CD14-positive monocyte (primary cell): ENCODE data around the gene C2orf81. TPM values are rescaled to one million over a fixed set of nuclear protein-coding genes. Genes with fewer than 3 reads are reported as not detected.

Source experiments
- DNase-seq, 3 donors: peaks; one replicate each; pipeline ENCODE4 v3.0.0-alpha.2; 2011 to 2022
- H2AFZ ChIP-seq: 2 replicates; pipeline ENCODE4 v1.6.0; 2012; ENCODE audit warnings: mild to moderate bottlenecking, low read depth, low read length, inconsistent platforms; ENCODE audit not compliant: insufficient read depth, poor library complexity, severe bottlenecking
- H3K27ac ChIP-seq, 2 donors: 1 replicate in 1 of 2; 2 replicates in 1 of 2; pipeline ENCODE4 v1.5.1; 2012 to 2013; ENCODE audit warnings: low read length in 2 of 2, control low read depth in 1 of 2, inconsistent platforms in 1 of 2, low read depth in 1 of 2, mild to moderate bottlenecking in 1 of 2
- H3K27me3 ChIP-seq, 2 donors: one replicate each; pipeline versions ENCODE4 v1.6.0 to v1.6.1; 2011 to 2013; ENCODE audit warnings: low read length in 2 of 2; ENCODE audit not compliant: control insufficient read depth in 2 of 2, insufficient read depth in 2 of 2
- H3K36me3 ChIP-seq, 2 donors: replicated peaks in 1 of 2; 1 replicate in 1 of 2; 2 replicates in 1 of 2; pipeline versions ENCODE4 v1.5.1 to v1.6.1; 2012 to 2013; ENCODE audit warnings: low read length in 2 of 2, control low read depth in 1 of 2, inconsistent platforms in 1 of 2, mild to moderate bottlenecking in 1 of 2; ENCODE audit not compliant: insufficient read depth in 2 of 2, control insufficient read depth in 1 of 2
- H3K4me1 ChIP-seq, 2 donors: 1 replicate in 1 of 2; 2 replicates in 1 of 2; pipeline versions ENCODE4 v1.5.1 to v1.6.1; 2012 to 2013; ENCODE audit warnings: low read length in 2 of 2, control low read depth in 1 of 2, inconsistent platforms in 1 of 2, mild to moderate bottlenecking in 1 of 2, moderate library complexity in 1 of 2; ENCODE audit not compliant: insufficient read depth in 2 of 2, control insufficient read depth in 1 of 2
- H3K4me2 ChIP-seq: replicated peaks from 2 replicates; pipeline ENCODE3; 2012; ENCODE audit warnings: low read length, moderate library complexity, mild to moderate bottlenecking; ENCODE audit not compliant: poor library complexity, severe bottlenecking; ENCODE audit errors: extremely low read depth
- H3K4me3 ChIP-seq, 3 experiments: fragments of 200-600 bp in 1 of 3; sonication (generic) in 1 of 3; replicated peaks in 1 of 3; 1 replicate in 2 of 3; 2 replicates in 1 of 3; pipeline ENCODE4 v1.5.1; 2011 to 2013; ENCODE audit warnings: low read length in 3 of 3, mild to moderate bottlenecking in 3 of 3, control low read depth in 2 of 3, low read depth in 2 of 3, inconsistent platforms in 1 of 3, moderate library complexity in 1 of 3
- H3K79me2 ChIP-seq: 2 replicates; pipeline ENCODE4 v1.6.0; 2012; ENCODE audit warnings: mild to moderate bottlenecking, control low read depth, inconsistent platforms, low read length, moderate library complexity; ENCODE audit not compliant: insufficient read depth
- H3K9ac ChIP-seq: 2 replicates; pipeline ENCODE4 v1.6.0; 2017; ENCODE audit warnings: low read length, mild to moderate bottlenecking; ENCODE audit not compliant: insufficient read depth, poor library complexity, severe bottlenecking
- H3K9me3 ChIP-seq, 2 donors: replicated peaks in 1 of 2; 1 replicate in 1 of 2; 2 replicates in 1 of 2; pipeline versions ENCODE4 v1.5.1 to v1.6.1; 2012 to 2013; ENCODE audit warnings: low read length in 2 of 2, control low read depth in 1 of 2; ENCODE audit not compliant: control insufficient read depth in 1 of 2, insufficient read depth in 1 of 2
- H4K20me1 ChIP-seq: 2 replicates; pipeline ENCODE4 v1.6.0; 2012; ENCODE audit warnings: mild to moderate bottlenecking, low read length, control low read depth, moderate library complexity; ENCODE audit not compliant: insufficient read depth
- H3K27ac Mint-ChIP-seq, 7 donors: one replicate each; pipeline ENCODE4 v1.8.0; 2020; ENCODE audit warnings: mild to moderate bottlenecking in 7 of 7, mixed read lengths in 7 of 7, moderate library complexity in 6 of 7, inconsistent platforms in 2 of 7
- H3K27me3 Mint-ChIP-seq, 3 donors: one replicate each; pipeline ENCODE4 v1.8.0; 2021 to 2022; ENCODE audit warnings: low read depth in 3 of 3, mild to moderate bottlenecking in 3 of 3, mixed read lengths in 3 of 3, moderate library complexity in 3 of 3, inconsistent platforms in 1 of 3
- H3K36me3 Mint-ChIP-seq, 2 donors: one replicate each; pipeline ENCODE4 v1.8.0; 2020; ENCODE audit warnings: mixed read lengths in 2 of 2, inconsistent platforms in 1 of 2, mild to moderate bottlenecking in 1 of 2
- H3K4me1 Mint-ChIP-seq: one replicate; pipeline ENCODE4 v1.8.0; 2020; ENCODE audit warnings: mild to moderate bottlenecking, mixed read lengths
- H3K4me3 Mint-ChIP-seq, 2 donors: one replicate each; pipeline ENCODE4 v1.8.0; 2020; ENCODE audit warnings: mild to moderate bottlenecking in 2 of 2, mixed read lengths in 2 of 2, moderate library complexity in 1 of 2
- H3K9me3 Mint-ChIP-seq, 7 donors: one replicate each; pipeline ENCODE4 v1.8.0; 2020 to 2022; ENCODE audit warnings: mixed read lengths in 7 of 7, mild to moderate bottlenecking in 6 of 7, moderate library complexity in 6 of 7, inconsistent platforms in 2 of 7
- WGBS: methylation state at CpG from one replicate; pipeline ENCODE4 v1.1.5; 2013; ENCODE audit warnings: missing lambda C conversion rate; ENCODE audit not compliant: insufficient coverage; 5-methylcytosine and 5-hydroxymethylcytosine counted together
- intact Hi-C, 2 donors: fragments of 100-400 bp; cut with micrococcal nuclease; formaldehyde crosslinking; loops; one replicate each; pipeline versions ENCODE4 v1.15.0 to v1.15.1; 2023
- polyA plus RNA-seq, 3 donors: library from polyadenylated mRNA; depleted of rRNA in 1 of 3; unstranded in 2 of 3; stranded (reverse) in 1 of 3; fragments of 300-500 nt in 2 of 3; fragments of >200 nt in 1 of 3; fragmentation: Illumina TruSeq in 2 of 3; gene quantifications; 1 replicate in 2 of 3; 2 replicates in 1 of 3; pipeline ENCODE4 v1.2.3, GENCODE V29; 2012 to 2021
- TF ChIP-seq, protein P1 (sequence below): fragments of 200-600 bp; IDR thresholded peaks from one replicate; pipeline ENCODE4 v1.8.0; 2022; ENCODE audit warnings: antibody characterized with exemption, mild to moderate bottlenecking

Gene C2orf81
- polyA plus RNA-seq, 3 donors, result 0.49 to 1.7 (median 1.2) TPM

DNA sequence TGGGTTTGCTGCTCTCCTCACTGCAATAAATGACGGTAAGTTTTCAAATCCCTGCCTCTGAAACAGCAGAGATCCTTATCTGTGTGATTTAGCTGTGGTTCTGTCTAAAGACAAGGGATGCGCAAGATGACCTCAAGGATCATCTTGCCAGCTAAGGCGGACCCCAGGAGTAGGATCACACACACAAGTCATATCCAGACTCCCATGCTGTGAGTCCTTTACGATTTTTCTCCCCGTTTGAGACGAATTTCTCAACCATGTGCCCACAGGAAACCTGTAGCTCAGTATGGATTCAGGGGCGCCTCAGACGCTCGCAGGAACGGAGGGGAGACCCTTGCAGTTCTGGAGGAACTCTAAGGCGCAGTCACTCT, 30.2 kb downstream of the C2orf81 start:
- H3K27ac Mint-ChIP-seq, result peak overlapping the region in 6 of 7 donors; percentile 86 to 100 (median 99)
- Histone ChIP-seq H3K4me3 (peak overlapping the region; percentile 70 to 87 (median 74)), H3K4me2 (peak overlapping the region; percentile 99), H3K27me3 (no peaks in the 10 kb centered on the region), H3K79me2 (peaks cover 52% of the 10 kb centered on the region), H3K9ac (peak overlapping the region; percentile 91), H3K4me1 (peaks cover 9 to 16% of the 10 kb centered on the region in 2 donors), H3K9me3 (no peaks in the 10 kb centered on the region), H3K27ac (peak overlapping the region in 1 of 2 donors; percentile 93), H3K36me3 (no peaks in the 10 kb centered on the region), H2AFZ (peak overlapping the region; percentile 90), H4K20me1 (peaks cover 28% of the 10 kb centered on the region)
- DNase-seq, result no peak
- no peaks in the 10 kb centered on the region for H3K27me3 Mint-ChIP-seq
- intact Hi-C loops, result loop anchor here in 1 of 2 donors (10.0 kb wide), 2 partner anchors 154 to 566 kb away; partner anchors contain the start of gene STAMBP
- TF ChIP-seq, protein P1, sequence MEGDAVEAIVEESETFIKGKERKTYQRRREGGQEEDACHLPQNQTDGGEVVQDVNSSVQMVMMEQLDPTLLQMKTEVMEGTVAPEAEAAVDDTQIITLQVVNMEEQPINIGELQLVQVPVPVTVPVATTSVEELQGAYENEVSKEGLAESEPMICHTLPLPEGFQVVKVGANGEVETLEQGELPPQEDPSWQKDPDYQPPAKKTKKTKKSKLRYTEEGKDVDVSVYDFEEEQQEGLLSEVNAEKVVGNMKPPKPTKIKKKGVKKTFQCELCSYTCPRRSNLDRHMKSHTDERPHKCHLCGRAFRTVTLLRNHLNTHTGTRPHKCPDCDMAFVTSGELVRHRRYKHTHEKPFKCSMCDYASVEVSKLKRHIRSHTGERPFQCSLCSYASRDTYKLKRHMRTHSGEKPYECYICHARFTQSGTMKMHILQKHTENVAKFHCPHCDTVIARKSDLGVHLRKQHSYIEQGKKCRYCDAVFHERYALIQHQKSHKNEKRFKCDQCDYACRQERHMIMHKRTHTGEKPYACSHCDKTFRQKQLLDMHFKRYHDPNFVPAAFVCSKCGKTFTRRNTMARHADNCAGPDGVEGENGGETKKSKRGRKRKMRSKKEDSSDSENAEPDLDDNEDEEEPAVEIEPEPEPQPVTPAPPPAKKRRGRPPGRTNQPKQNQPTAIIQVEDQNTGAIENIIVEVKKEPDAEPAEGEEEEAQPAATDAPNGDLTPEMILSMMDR, result no peak
- peaks cover 8% of the 10 kb centered on the region for H3K4me1 Mint-ChIP-seq
- H3K9me3 Mint-ChIP-seq, result no peaks in the 10 kb centered on the region
- H3K4me3 Mint-ChIP-seq, result peak overlapping the region; percentile 93 to 95
- 2% methylated on average over 10 of the region's 11 CpGs for WGBS
- no peaks in the 10 kb centered on the region for H3K36me3 Mint-ChIP-seq

DNA sequence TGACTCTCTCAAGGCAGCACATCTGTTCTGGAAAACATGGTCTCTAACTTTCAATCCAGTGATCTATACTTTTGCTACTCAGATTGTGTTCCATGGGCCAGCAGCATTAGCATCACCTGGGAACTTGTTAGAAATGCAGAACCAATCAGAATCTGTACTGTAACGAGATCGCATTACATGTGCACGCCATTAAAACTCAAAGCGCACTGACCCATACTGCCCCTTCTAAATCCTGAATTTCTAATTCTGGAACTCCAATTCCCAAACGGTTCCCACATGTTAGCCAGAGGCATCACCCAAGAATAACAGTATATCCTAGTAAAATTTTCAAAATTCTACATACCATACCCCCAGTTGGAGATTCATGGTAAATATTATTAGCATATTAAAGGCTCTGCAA, 30.8 kb downstream of the C2orf81 start:
- H3K27ac Mint-ChIP-seq, result no peak overlapping the region
- DNase-seq, result no peak
- H3K4me1 Mint-ChIP-seq, result peaks cover 8% of the 10 kb centered on the region
- whole genome bisulfite sequencing, result 96% methylated on average over 4 of the region's 5 CpGs
- no peak overlapping the region for H3K27ac ChIP-seq
- H3K36me3 Mint-ChIP-seq, result no peaks in the 10 kb centered on the region
- TF ChIP-seq, protein P1, result no peak
- peak overlapping the region; percentile 70 to 87 (median 74) for H3K4me3 ChIP-seq
- H2AFZ ChIP-seq, result no peak overlapping the region
- H3K79me2 ChIP-seq, result peaks cover 55% of the 10 kb centered on the region
- H3K27me3 Mint-ChIP-seq, result no peaks in the 10 kb centered on the region
- peak overlapping the region; percentile 99 for H3K4me2 ChIP-seq
- H3K9me3 ChIP-seq, result no peaks in the 10 kb centered on the region
- H3K27me3 ChIP-seq, result no peaks in the 10 kb centered on the region
- H3K36me3 ChIP-seq, result peaks cover 0 to 5% of the 10 kb centered on the region in 2 donors
- peaks cover 9 to 16% of the 10 kb centered on the region in 2 donors for H3K4me1 ChIP-seq
- intact Hi-C loops, result loop anchor here in 1 of 2 donors (10.0 kb wide), 2 partner anchors 154 to 566 kb away; partner anchors contain the start of gene STAMBP
- H3K4me3 Mint-ChIP-seq, result peak overlapping the region in 1 of 2 donors; percentile 49
- H3K9me3 Mint-ChIP-seq, result no peaks in the 10 kb centered on the region
- H3K9ac ChIP-seq, result peak overlapping the region; percentile 91
- H4K20me1 ChIP-seq, result peaks cover 31% of the 10 kb centered on the region
